Activated CD8-positive, alpha-beta T cell treated with anti-CD3 and anti-CD28 coated beads for 36 hours (primary cell): ENCODE measurements around the gene KNSTRN. TPM values are rescaled to one million over a fixed set of nuclear protein-coding genes. Genes with fewer than 3 reads are reported as not detected.

Source experiments
- ATAC-seq: fragments of 200-7000 bp; cut with Tn5 transposase; one replicate; pipeline ENCODE4 v1.10.0; 2021; ENCODE audit warnings: mild to moderate bottlenecking, moderate library complexity
- CTCF ChIA-PET: fragments of 350-600 bp; sonication (Branson Sonifier 250); formaldehyde crosslinking; loops from one replicate; lab custom pipeline; 2021; ENCODE audit warnings: antibody characterized with exemption; lab: Charles Lee
- POLR2A ChIA-PET: fragments of 350-600 bp; sonication (Branson Sonifier 250); formaldehyde crosslinking; loops from one replicate; lab custom pipeline; 2021; ENCODE audit warnings: antibody characterized with exemption; lab: Charles Lee
- DNase-seq: peaks from one replicate; pipeline ENCODE4 v3.0.0-alpha.2; 2020
- H3K27ac Mint-ChIP-seq: one replicate; pipeline ENCODE4 v1.8.0; 2021; ENCODE audit warnings: mild to moderate bottlenecking, mixed read lengths
- H3K27me3 Mint-ChIP-seq: one replicate; pipeline ENCODE4 v1.8.0; 2021; ENCODE audit warnings: mixed read lengths
- H3K36me3 Mint-ChIP-seq: one replicate; pipeline ENCODE4 v1.8.0; 2021; ENCODE audit warnings: low read depth, mixed read lengths
- H3K4me1 Mint-ChIP-seq: one replicate; pipeline ENCODE4 v1.8.0; 2021; ENCODE audit warnings: low read depth, mixed read lengths
- H3K4me3 Mint-ChIP-seq: one replicate; pipeline ENCODE4 v1.8.0; 2021; ENCODE audit warnings: mild to moderate bottlenecking, moderate library complexity, mixed read lengths
- H3K9me3 Mint-ChIP-seq: one replicate; pipeline ENCODE4 v1.8.0; 2021; ENCODE audit warnings: mixed read lengths
- intact Hi-C: fragments of 100-400 bp; cut with micrococcal nuclease; formaldehyde crosslinking; loops from one replicate; pipeline ENCODE4 v1.10.0; 2022
- total RNA-seq, 2 experiments: library from RNA; stranded (reverse); gene quantifications; one replicate each; pipeline ENCODE4 v1.2.3, GENCODE V29; 2021
- TF ChIP-seq, protein P1 (sequence below): fragments of 200-600 bp; IDR thresholded peaks from one replicate; pipeline ENCODE4 v1.8.0; 2022; ENCODE audit warnings: antibody characterized with exemption, mild to moderate bottlenecking

KNSTRN gene
- total RNA-seq, 2 experiments from 2014 or later = 54.2 to 55.0 TPM

DNA sequence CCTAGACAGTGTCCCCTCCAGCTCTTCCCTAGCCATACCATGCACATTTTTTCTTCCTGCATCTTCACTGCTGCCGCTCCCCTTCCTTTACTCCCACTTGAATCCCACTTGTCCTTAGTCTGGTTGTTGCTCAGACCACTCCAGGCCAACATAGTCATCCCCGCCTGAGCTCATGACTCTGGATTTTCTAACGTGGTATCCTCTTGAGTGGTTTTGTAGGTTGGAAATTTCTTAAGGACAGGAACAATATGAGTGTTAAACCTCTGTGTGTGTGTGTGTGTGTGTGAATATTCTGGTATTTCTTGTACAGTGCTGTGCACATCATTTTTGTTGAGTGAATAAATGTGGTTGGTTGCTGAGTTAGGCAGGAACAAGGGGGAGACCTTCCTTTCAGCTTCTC lies 61.3 kb downstream of the KNSTRN start:
- Mint-ChIP-seq H3K4me3 (no peak overlapping the region), H3K9me3 (no peaks in the 10 kb centered on the region), H3K27me3 (peaks cover 10% of the 10 kb centered on the region), H3K27ac (no peak overlapping the region), H3K4me1 (peaks cover 47% of the 10 kb centered on the region), H3K36me3 (no peaks in the 10 kb centered on the region)
- DNase-seq (no peak), ATAC-seq (no peak)
- ChIA-PET POLR2A (interaction anchor here (0.6 to 6.8 kb wide), 2 partner anchors 9 to 1811 kb away, joined by 3 to 55 read pairs; no protein-coding TSS in a partner anchor), CTCF (interaction anchor here (1.0 to 4.2 kb wide), 8 partner anchors 8 to 134 kb away, joined by 3 to 23 read pairs (median 4); no protein-coding TSS in a partner anchor)
- intact Hi-C loops = no loop called here
- TF ChIP-seq, protein P1, sequence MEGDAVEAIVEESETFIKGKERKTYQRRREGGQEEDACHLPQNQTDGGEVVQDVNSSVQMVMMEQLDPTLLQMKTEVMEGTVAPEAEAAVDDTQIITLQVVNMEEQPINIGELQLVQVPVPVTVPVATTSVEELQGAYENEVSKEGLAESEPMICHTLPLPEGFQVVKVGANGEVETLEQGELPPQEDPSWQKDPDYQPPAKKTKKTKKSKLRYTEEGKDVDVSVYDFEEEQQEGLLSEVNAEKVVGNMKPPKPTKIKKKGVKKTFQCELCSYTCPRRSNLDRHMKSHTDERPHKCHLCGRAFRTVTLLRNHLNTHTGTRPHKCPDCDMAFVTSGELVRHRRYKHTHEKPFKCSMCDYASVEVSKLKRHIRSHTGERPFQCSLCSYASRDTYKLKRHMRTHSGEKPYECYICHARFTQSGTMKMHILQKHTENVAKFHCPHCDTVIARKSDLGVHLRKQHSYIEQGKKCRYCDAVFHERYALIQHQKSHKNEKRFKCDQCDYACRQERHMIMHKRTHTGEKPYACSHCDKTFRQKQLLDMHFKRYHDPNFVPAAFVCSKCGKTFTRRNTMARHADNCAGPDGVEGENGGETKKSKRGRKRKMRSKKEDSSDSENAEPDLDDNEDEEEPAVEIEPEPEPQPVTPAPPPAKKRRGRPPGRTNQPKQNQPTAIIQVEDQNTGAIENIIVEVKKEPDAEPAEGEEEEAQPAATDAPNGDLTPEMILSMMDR = no peak

Other genes starting within 250 kb of the KNSTRN start
- 10 to 100 TPM; 79.6 to 82.5 TPM for gene BUB1B, start 221.7 kb upstream of the KNSTRN start, total RNA-seq
- under 1 TPM; 0.67 to 0.83 TPM for gene PAK6, start 143.7 kb upstream of the KNSTRN start, total RNA-seq
- not detected for gene ANKRD63, start 99.7 kb upstream of the KNSTRN start, total RNA-seq
- gene PLCB2, start 74.8 kb upstream of the KNSTRN start, total RNA-seq = 10 to 100 TPM; 44.6 to 58.8 TPM
- 10 to 100 TPM; 15.0 to 16.9 TPM for gene INAFM2, start 59.0 kb upstream of the KNSTRN start, total RNA-seq
- 1 to 10 TPM; 1.4 to 2.3 TPM for gene CCDC9B, start 41.8 kb upstream of the KNSTRN start, total RNA-seq
- gene PHGR1, start 31.7 kb upstream of the KNSTRN start, total RNA-seq = not detected
- gene DISP2, start 24.5 kb upstream of the KNSTRN start, total RNA-seq = under 1 TPM; 0.09 to 0.20 TPM
- 10 to 100 TPM; 56.9 to 65.0 TPM for gene IVD, start 23.1 kb downstream of the KNSTRN start, total RNA-seq
- gene BAHD1, start 58.2 kb downstream of the KNSTRN start, total RNA-seq = 10 to 100 TPM; 14.7 to 17.6 TPM
- 1 to 10 TPM; 4.3 to 5.1 TPM for gene CHST14, start 88.3 kb downstream of the KNSTRN start, total RNA-seq
- 10 to 100 TPM; 21.3 to 22.0 TPM for gene CCDC32, start 182.3 kb downstream of the KNSTRN start, total RNA-seq
- gene RPUSD2, start 186.6 kb downstream of the KNSTRN start, total RNA-seq = 10 to 100 TPM; 17.2 to 19.0 TPM
- 10 to 100 TPM; 20.9 to 22.8 TPM for gene KNL1, start 211.5 kb downstream of the KNSTRN start, total RNA-seq